Measurements from ENCODE around the gene PKNOX1.
"Not testable (repeated sequence)": the region's sequence is repeated elsewhere in the genome, so short reads cannot be mapped to it uniquely, and the experiment has no call there.

Gene PKNOX1

GRCh38 chr21:43021191-43021590, 46.8 kb downstream of the PKNOX1 start:
- no peak for DNase-seq

- DNase-seq, result no peak
Observed at GRCh38 chr21:43021756-43022600, 47.6 kb downstream of the PKNOX1 start.

GRCh38 chr21:43023175-43023574, 48.8 kb downstream of the PKNOX1 start:
- no peak for DNase-seq

- no peak for DNase-seq
Observed at GRCh38 chr21:43024439-43025136, 50.2 kb downstream of the PKNOX1 start.

- DNase-seq, result no peak
Observed at GRCh38 chr21:43025636-43026180, 51.3 kb downstream of the PKNOX1 start.

- DNase-seq, result no peak
Observed at GRCh38 chr21:43027846-43028731, 53.7 kb downstream of the PKNOX1 start.

GRCh38 chr21:43029785-43030184, 55.4 kb downstream of the PKNOX1 start:
- DNase-seq, result no peak

GRCh38 chr21:43031121-43031619, 56.8 kb downstream of the PKNOX1 start:
- DNase-seq, result no peak

GRCh38 chr21:43034101-43034500, 59.7 kb downstream of the PKNOX1 start:
- no peak for DNase-seq

GRCh38 chr21:43034826-43035225, 60.5 kb downstream of the PKNOX1 start:
- no peak for DNase-seq

GRCh38 chr21:43036889-43037288, 62.5 kb downstream of the PKNOX1 start:
- DNase-seq, result not testable (repeated sequence)

GRCh38 chr21:43037918-43038658, 63.7 kb downstream of the PKNOX1 start:
- not testable (repeated sequence) for DNase-seq

- DNase-seq, result not testable (repeated sequence)
Observed at GRCh38 chr21:43038659-43039044, 64.3 kb downstream of the PKNOX1 start.

- not testable (repeated sequence) for DNase-seq
Observed at GRCh38 chr21:43042169-43042568, 67.8 kb downstream of the PKNOX1 start.

GRCh38 chr21:43043291-43043690, 68.9 kb downstream of the PKNOX1 start:
- not testable (repeated sequence) for DNase-seq

GRCh38 chr21:43044547-43044946, 70.2 kb downstream of the PKNOX1 start:
- not testable (repeated sequence) for DNase-seq

GRCh38 chr21:43045165-43045875, 71.0 kb downstream of the PKNOX1 start:
- DNase-seq, result not testable (repeated sequence)

- DNase-seq, result not testable (repeated sequence)
Observed at GRCh38 chr21:43045876-43046821, 71.8 kb downstream of the PKNOX1 start.

- not testable (repeated sequence) for DNase-seq
Observed at GRCh38 chr21:43053112-43053511, 78.8 kb downstream of the PKNOX1 start.

Measured in activated T-cell treated with anti-CD3 and anti-CD28 coated beads for 4 hours (primary cell).